ENCODE results near the gene SRP72.
A peak's percentile ranks its signal among the peaks of the same experiment; 100 is the strongest.
"Not testable (repeated sequence)": the region's sequence is repeated elsewhere in the genome, so short reads cannot be mapped to it uniquely, and the experiment has no call there.

SRP72 gene

DNA sequence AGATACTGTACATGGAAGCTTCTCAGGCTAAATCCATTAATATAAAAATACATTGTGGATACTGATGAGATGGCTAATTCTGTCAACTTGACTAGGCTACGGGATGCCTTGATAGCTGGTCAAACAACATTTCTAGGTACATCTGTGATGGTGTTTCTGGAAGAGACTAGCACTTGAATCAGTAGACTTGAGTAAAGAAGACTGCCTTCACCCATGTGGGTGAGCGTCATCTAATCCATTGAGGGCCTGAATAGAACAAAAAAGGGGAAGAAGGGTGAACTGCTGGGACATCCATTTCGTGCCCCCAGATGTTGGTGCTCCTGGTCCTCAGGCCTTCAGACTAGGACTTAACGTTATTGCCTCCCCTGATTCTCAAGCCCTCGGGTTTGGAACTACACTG lies 3.7 kb upstream of the SRP72 start:
- Histone ChIP-seq H3K9ac (ENCODE audit: low read length in 5 of 5) (no peak overlapping the region), H3K36me3 (ENCODE audit: control insufficient read depth in 5 of 5, insufficient read depth in 5 of 5, low read length in 5 of 5) (peaks cover 15 to 28% (median 22%) of the 10 kb centered on the region in 5 donors), H3K9me3 (ENCODE audit: control insufficient read depth in 5 of 5, low read length in 5 of 5) (no peaks in the 10 kb centered on the region), H3K4me3 (ENCODE audit: low read depth in 1 of 5, low read length in 5 of 5) (no peak overlapping the region), H3K4me1 (ENCODE audit: control insufficient read depth in 5 of 5, insufficient read depth in 5 of 5, low read length in 5 of 5) (peaks cover 6 to 33% (median 29%) of the 10 kb centered on the region in 5 donors), H3K27ac (ENCODE audit: low read depth, low read length) (no peak overlapping the region), H3K27me3 (ENCODE audit: control insufficient read depth in 5 of 5, insufficient read depth in 4 of 5, low read length in 5 of 5) (no peaks in the 10 kb centered on the region)

DNA sequence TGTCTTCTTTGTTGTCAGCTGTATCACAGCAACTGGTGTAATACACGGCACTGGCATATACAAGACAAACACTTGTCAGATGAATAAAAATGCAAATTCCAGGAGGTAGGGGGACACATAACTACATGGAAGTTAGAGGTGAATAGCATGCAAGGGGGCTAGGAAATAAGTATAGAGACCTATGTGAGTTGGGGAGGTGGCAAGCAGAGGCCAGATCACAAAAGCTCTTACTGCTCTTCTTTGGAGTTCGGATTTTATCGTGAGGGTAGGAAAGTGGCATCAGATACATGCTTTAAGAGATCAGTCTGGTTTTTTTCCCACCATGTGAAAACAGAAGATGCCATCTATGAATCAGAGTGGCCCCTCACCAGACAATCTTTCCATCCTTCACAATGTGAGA lies 2.8 kb upstream of the SRP72 start:
- H3K27ac ChIP-seq (ENCODE audit: low read depth, low read length), result no peak overlapping the region
- peaks cover 6 to 42% (median 37%) of the 10 kb centered on the region in 5 donors for H3K4me1 ChIP-seq (ENCODE audit: control insufficient read depth in 5 of 5, insufficient read depth in 5 of 5, low read length in 5 of 5)
- H3K9ac ChIP-seq (ENCODE audit: low read length in 5 of 5), result no peak overlapping the region
- H3K27me3 ChIP-seq (ENCODE audit: control insufficient read depth in 5 of 5, insufficient read depth in 4 of 5, low read length in 5 of 5), result no peaks in the 10 kb centered on the region
- no peaks in the 10 kb centered on the region for H3K9me3 ChIP-seq (ENCODE audit: control insufficient read depth in 5 of 5, low read length in 5 of 5)
- H3K4me3 ChIP-seq (ENCODE audit: low read depth in 1 of 5, low read length in 5 of 5), result no peak overlapping the region
- H3K36me3 ChIP-seq (ENCODE audit: control insufficient read depth in 5 of 5, insufficient read depth in 5 of 5, low read length in 5 of 5), result peaks cover 14 to 23% (median 18%) of the 10 kb centered on the region in 5 donors

DNA sequence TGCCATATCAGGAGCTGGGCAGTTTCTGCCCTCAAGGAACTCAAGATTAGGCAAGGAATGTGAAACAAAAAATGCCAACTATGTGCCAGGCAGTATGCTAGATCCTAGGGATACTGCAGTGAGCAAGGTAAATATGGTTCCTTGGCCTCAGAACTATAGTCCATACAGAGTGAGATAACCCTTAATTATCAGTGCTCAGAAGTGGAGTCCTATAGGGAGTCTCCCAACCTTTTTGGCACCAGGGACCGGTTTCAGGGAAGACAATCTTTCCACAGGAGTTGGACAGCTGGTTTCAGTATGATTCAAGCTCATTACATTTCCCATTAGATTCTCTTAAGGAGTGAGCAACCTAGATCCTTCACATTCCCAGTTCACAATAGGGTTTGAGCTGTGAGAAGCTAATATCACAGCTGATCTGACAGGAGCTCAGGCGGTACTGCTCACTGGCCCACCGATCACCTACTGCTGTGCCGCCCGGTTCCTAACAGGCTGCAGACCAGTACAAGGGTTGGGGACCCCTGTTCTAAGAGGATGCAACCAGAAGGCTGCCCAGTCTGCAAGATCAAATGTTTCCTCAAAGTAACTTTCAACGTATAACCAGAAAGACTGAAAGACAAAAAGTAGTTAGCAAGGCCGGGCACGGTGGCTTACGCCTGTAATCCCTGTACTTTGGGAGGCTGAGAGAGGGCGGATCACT lies 1.7 kb upstream of the SRP72 start:
- Histone ChIP-seq H3K27me3 (ENCODE audit: control insufficient read depth in 5 of 5, insufficient read depth in 4 of 5, low read length in 5 of 5) (no peaks in the 10 kb centered on the region), H3K36me3 (ENCODE audit: control insufficient read depth in 5 of 5, insufficient read depth in 5 of 5, low read length in 5 of 5) (peaks cover 6 to 15% (median 12%) of the 10 kb centered on the region in 5 donors), H3K4me1 (ENCODE audit: control insufficient read depth in 5 of 5, insufficient read depth in 5 of 5, low read length in 5 of 5) (peaks cover 6 to 42% (median 38%) of the 10 kb centered on the region in 5 donors), H3K9me3 (ENCODE audit: control insufficient read depth in 5 of 5, low read length in 5 of 5) (no peaks in the 10 kb centered on the region), H3K9ac (ENCODE audit: low read length in 5 of 5) (peak overlapping the region in 1 of 5 donors; percentile 23), H3K4me3 (ENCODE audit: low read depth in 1 of 5, low read length in 5 of 5) (peak overlapping the region; percentile 90 to 100 (median 97)), H3K27ac (ENCODE audit: low read depth, low read length) (no peak overlapping the region)

DNA sequence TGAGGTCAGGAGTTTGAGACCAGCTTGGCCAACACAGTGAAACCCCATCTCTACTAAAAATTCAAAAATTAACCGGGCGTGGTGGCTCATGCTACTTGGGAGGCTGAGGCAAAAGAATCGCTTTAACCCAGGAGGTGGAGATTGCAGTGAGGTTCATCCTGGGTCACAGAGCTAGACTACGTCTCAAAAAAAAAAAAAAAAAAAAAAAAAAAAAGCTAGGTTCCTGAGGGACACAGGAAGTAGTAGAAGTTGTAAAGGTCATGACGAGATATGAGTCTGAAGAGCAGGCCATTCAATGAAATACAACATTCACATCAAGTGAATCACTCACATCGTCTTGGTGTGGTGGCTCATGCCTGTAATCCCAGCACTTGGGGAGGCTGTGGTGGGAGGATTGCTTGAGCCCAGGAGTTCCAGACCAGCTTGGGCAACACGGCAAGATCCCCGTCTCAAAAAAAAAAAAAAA lies 1.1 kb upstream of the SRP72 start:
- H3K27ac ChIP-seq (ENCODE audit: low read depth, low read length), result peak overlapping the region; percentile 91
- H3K27me3 ChIP-seq (ENCODE audit: control insufficient read depth in 5 of 5, insufficient read depth in 4 of 5, low read length in 5 of 5); H3K9me3 ChIP-seq (ENCODE audit: control insufficient read depth in 5 of 5, low read length in 5 of 5): not testable (repeated sequence)
- H3K4me1 ChIP-seq (ENCODE audit: control insufficient read depth in 5 of 5, insufficient read depth in 5 of 5, low read length in 5 of 5), result peaks cover 6 to 42% (median 38%) of the 10 kb centered on the region in 5 donors
- peak overlapping the region; percentile 65 to 97 (median 93) for H3K9ac ChIP-seq (ENCODE audit: low read length in 5 of 5)
- peak overlapping the region; percentile 90 to 100 (median 97) for H3K4me3 ChIP-seq (ENCODE audit: low read depth in 1 of 5, low read length in 5 of 5)
- H3K36me3 ChIP-seq (ENCODE audit: control insufficient read depth in 5 of 5, insufficient read depth in 5 of 5, low read length in 5 of 5), result peaks cover 6 to 13% (median 7%) of the 10 kb centered on the region in 5 donors

DNA sequence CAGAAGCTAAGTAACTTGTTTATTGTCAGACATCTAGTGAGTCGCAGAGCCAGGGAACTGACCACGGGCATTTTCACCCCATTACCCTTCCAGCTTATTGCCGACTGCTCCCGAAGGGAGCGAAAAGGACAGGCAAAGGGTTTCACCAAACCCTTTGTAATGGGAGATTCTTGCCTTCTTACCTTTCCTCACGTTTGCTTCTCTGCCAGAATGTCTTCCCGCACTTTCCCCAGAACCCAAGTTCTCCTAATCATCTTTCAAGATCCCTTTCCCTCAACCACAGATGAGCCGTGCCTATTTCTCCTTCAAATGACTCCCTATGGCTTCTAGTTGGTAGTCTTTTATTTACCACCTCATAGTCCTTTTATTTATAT lies 520 bp upstream of the SRP72 start:
- Histone ChIP-seq H3K9me3 (ENCODE audit: control insufficient read depth in 5 of 5, low read length in 5 of 5) (no peaks in the 10 kb centered on the region), H3K4me1 (ENCODE audit: control insufficient read depth in 5 of 5, insufficient read depth in 5 of 5, low read length in 5 of 5) (peaks cover 6 to 42% (median 38%) of the 10 kb centered on the region in 5 donors), H3K4me3 (ENCODE audit: low read depth in 1 of 5, low read length in 5 of 5) (peak overlapping the region; percentile 90 to 100 (median 97))

DNA sequence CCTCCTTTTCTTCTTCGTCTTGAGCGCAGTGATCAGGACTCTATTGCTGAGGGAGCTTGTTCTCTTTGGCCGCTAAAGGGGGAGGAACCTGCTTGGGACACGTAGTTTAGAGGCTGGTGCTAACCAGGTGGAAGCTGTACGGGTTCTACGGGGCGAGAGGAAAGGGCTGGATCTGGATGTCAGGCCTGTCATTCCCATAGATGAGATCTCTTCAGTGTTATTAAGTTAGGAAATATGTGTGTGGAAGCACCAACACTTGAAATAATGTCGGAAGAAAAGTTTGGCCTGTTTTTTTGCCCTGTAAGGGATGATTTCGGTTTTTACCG lies 643 bp downstream of the SRP72 start:
- Histone ChIP-seq H3K9me3 (ENCODE audit: control insufficient read depth in 5 of 5, low read length in 5 of 5) (no peaks in the 10 kb centered on the region), H3K27me3 (ENCODE audit: control insufficient read depth in 5 of 5, insufficient read depth in 4 of 5, low read length in 5 of 5) (no peaks in the 10 kb centered on the region), H3K9ac (ENCODE audit: low read length in 5 of 5) (peak overlapping the region; percentile 77 to 97 (median 94)), H3K4me1 (ENCODE audit: control insufficient read depth in 5 of 5, insufficient read depth in 5 of 5, low read length in 5 of 5) (peaks cover 6 to 42% (median 38%) of the 10 kb centered on the region in 5 donors), H3K4me3 (ENCODE audit: low read depth in 1 of 5, low read length in 5 of 5) (peak overlapping the region; percentile 90 to 100 (median 97)), H3K27ac (ENCODE audit: low read depth, low read length) (peak overlapping the region; percentile 91), H3K36me3 (ENCODE audit: control insufficient read depth in 5 of 5, insufficient read depth in 5 of 5, low read length in 5 of 5) (peaks cover 9 to 23% (median 17%) of the 10 kb centered on the region in 5 donors)

More for the DNA sequence above, 520 bp upstream of the SRP72 start:
- Histone ChIP-seq H3K36me3 (ENCODE audit: control insufficient read depth in 5 of 5, insufficient read depth in 5 of 5, low read length in 5 of 5) (peaks cover 11 to 18% (median 13%) of the 10 kb centered on the region in 5 donors), H3K27me3 (ENCODE audit: control insufficient read depth in 5 of 5, insufficient read depth in 4 of 5, low read length in 5 of 5) (no peaks in the 10 kb centered on the region), H3K9ac (ENCODE audit: low read length in 5 of 5) (peak overlapping the region; percentile 65 to 97 (median 93)), H3K27ac (ENCODE audit: low read depth, low read length) (peak overlapping the region; percentile 91)

DNA sequence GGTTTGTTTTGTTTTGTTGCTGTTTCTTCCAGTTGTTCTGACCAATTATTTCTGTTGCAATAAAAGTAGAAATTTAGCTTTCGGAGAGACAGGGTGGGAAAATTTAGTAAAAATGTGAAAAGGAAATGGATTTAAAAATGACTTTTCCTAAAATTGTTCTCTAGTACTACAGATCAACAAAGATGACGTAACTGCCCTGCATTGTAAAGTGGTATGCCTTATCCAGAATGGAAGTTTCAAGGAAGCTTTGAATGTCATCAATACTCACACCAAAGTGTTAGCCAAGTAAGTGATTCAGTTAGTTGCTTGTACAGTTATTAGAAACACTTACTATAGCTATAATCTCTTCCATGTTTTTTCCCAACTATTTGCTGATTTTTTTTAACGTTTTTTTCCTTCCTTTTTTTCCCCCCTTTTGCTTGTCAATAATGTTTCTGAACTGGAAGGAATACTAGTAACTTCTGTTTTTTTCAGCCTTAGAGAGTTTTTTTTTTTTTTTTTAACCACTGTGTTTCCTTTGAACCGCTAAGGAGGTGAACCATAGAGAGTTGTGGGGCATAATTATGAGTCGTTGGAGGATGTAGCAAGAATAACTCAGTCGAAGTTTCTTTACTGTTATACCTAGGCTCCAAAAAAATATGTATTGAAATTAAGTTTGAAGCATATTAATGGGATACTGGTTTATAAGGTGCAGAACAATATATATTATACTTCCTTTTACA lies 2.2 kb downstream of the SRP72 start:
- H3K36me3 ChIP-seq (ENCODE audit: control insufficient read depth in 5 of 5, insufficient read depth in 5 of 5, low read length in 5 of 5), result peaks cover 12 to 35% (median 26%) of the 10 kb centered on the region in 5 donors
- H3K4me1 ChIP-seq (ENCODE audit: control insufficient read depth in 5 of 5, insufficient read depth in 5 of 5, low read length in 5 of 5), result peaks cover 6 to 40% (median 33%) of the 10 kb centered on the region in 5 donors
- H3K9me3 ChIP-seq (ENCODE audit: control insufficient read depth in 5 of 5, low read length in 5 of 5), result no peaks in the 10 kb centered on the region
- H3K27ac ChIP-seq (ENCODE audit: low read depth, low read length), result no peak overlapping the region
- no peak overlapping the region for H3K4me3 ChIP-seq (ENCODE audit: low read depth in 1 of 5, low read length in 5 of 5)
- no peaks in the 10 kb centered on the region for H3K27me3 ChIP-seq (ENCODE audit: control insufficient read depth in 5 of 5, insufficient read depth in 4 of 5, low read length in 5 of 5)
- H3K9ac ChIP-seq (ENCODE audit: low read length in 5 of 5), result no peak overlapping the region

DNA sequence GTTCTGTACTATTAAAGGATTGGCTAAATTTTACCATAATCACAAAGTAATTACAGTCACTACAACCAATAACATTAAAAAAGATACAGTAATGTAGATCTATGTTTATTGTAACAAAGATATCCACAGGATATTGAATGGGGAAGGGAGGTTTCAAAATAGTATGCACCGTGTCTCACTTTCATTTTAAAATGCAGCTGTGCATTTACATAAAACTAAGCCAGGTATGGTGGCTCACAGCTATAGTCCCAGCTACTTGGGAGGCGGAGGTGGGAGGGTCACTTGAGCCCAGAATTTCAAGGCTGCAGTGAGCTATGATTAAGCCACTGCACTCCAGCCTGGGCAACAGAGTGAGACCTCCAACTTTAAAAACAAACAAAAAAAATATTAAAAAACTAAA lies 8.5 kb downstream of the SRP72 start:
- Histone ChIP-seq H3K9me3 (ENCODE audit: control insufficient read depth in 5 of 5, low read length in 5 of 5) (no peaks in the 10 kb centered on the region), H3K36me3 (ENCODE audit: control insufficient read depth in 5 of 5, insufficient read depth in 5 of 5, low read length in 5 of 5) (peaks cover 41 to 84% (median 64%) of the 10 kb centered on the region in 5 donors), H3K27ac (ENCODE audit: low read depth, low read length) (no peak overlapping the region), H3K27me3 (ENCODE audit: control insufficient read depth in 5 of 5, insufficient read depth in 4 of 5, low read length in 5 of 5) (no peaks in the 10 kb centered on the region), H3K9ac (ENCODE audit: low read length in 5 of 5) (no peak overlapping the region), H3K4me1 (ENCODE audit: control insufficient read depth in 5 of 5, insufficient read depth in 5 of 5, low read length in 5 of 5) (no peaks in the 10 kb centered on the region), H3K4me3 (ENCODE audit: low read depth in 1 of 5, low read length in 5 of 5) (no peak overlapping the region)

DNA sequence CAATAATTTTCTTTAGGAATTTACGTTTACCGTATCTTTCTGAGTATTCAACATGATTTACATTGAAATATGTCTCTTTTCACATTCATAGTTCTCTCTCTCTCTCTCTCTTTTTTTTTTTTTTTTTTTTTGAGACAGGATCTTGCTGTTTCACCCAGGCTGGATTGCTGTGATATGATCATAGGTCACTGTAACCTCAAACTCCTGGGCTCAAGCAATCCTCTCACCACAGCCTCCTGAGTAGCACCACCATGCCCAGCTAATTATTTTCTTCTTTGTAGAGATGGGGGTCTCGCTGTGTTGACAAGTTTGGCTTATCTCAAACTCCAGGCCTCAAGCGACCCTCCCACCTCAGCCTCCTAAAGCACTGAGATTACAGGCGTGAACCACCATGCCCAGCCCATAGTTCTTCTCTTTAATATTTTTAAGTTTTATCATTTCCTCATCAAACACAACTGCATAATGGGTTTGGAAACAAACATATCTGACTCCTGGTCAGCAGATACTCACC lies 9.8 kb downstream of the SRP72 start:
- Histone ChIP-seq H3K27me3 (ENCODE audit: control insufficient read depth in 5 of 5, insufficient read depth in 4 of 5, low read length in 5 of 5) (no peaks in the 10 kb centered on the region), H3K27ac (ENCODE audit: low read depth, low read length) (no peak overlapping the region), H3K9me3 (ENCODE audit: control insufficient read depth in 5 of 5, low read length in 5 of 5) (no peaks in the 10 kb centered on the region), H3K9ac (ENCODE audit: low read length in 5 of 5) (no peak overlapping the region), H3K4me1 (ENCODE audit: control insufficient read depth in 5 of 5, insufficient read depth in 5 of 5, low read length in 5 of 5) (no peaks in the 10 kb centered on the region), H3K4me3 (ENCODE audit: low read depth in 1 of 5, low read length in 5 of 5) (no peak overlapping the region), H3K36me3 (ENCODE audit: control insufficient read depth in 5 of 5, insufficient read depth in 5 of 5, low read length in 5 of 5) (peaks cover 38 to 79% (median 58%) of the 10 kb centered on the region in 5 donors)

DNA sequence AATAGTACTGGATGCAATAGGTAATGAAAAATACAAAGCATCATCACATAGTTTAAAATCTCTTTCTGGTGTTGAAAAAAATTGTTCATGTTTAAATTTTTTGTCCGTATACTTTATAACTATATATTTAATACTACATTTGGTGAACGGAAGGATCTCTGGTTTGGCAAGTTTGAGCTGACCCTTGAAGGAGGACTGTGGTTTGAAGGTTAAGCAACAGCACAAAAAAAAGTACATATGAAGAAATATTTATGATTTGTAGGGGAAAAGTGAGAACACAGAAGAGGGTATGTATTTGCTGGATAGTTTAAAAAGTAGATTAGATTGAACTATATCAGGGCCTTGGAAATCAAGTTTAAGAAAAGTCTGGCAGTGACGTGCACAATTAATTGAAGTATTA lies 13.3 kb downstream of the SRP72 start:
- Histone ChIP-seq H3K27me3 (ENCODE audit: control insufficient read depth in 5 of 5, insufficient read depth in 4 of 5, low read length in 5 of 5) (no peaks in the 10 kb centered on the region), H3K9me3 (ENCODE audit: control insufficient read depth in 5 of 5, low read length in 5 of 5) (no peaks in the 10 kb centered on the region), H3K27ac (ENCODE audit: low read depth, low read length) (no peak overlapping the region), H3K9ac (ENCODE audit: low read length in 5 of 5) (no peak overlapping the region), H3K4me1 (ENCODE audit: control insufficient read depth in 5 of 5, insufficient read depth in 5 of 5, low read length in 5 of 5) (no peaks in the 10 kb centered on the region), H3K36me3 (ENCODE audit: control insufficient read depth in 5 of 5, insufficient read depth in 5 of 5, low read length in 5 of 5) (peaks cover 52 to 72% (median 52%) of the 10 kb centered on the region in 5 donors), H3K4me3 (ENCODE audit: low read depth in 1 of 5, low read length in 5 of 5) (no peak overlapping the region)

Data from subcutaneous abdominal adipose tissue (tissue), 5 donors.